ENCODE measurements around the gene LRP1B.

Gene LRP1B

DNA sequence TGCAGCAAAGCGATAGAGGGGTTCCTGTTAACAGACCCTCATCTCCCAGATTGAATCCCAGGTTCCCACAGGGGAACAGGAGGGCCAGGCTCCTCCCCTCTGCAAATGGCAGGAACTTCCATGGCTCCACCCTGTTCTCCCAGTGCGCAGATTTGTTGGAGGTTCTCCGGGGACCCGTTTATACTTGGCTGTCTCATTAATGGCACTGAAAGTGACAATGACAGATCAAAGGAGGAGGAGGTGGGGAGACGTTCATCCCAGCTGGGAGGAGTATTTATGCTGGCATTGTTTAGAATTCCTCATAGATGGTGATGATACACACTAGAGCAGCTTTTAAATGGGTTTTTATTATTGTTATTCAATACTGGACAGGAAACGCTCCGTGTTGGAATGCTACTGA, 186.9 kb downstream of the LRP1B start:
- DNase-seq = no peak

- DNase-seq = no peak
These were observed 188.6 kb downstream of the LRP1B start for GRCh38 chr2:141942006-141942789.

GRCh38 chr2:141941210-141941714, 189.6 kb downstream of the LRP1B start:
- no peak for DNase-seq

DNA sequence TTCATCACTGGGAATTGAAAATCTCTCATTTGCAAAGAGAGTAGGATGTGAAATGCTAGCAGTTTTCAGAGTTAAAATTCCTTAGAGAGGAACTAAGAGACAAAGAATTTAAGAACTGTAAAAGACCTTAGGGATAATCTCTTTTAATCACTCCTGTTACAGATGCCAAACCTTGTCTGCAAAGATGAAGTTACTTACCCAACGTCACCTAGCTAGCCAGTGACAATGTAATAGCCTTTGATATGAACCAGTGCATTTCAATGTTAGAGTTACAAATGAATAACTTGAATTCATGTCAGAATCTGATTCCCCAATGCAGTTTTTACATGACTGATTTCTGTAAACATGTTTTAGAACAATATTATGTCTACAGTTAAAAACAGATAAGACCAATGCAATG, 190.1 kb downstream of the LRP1B start:
- no peak for DNase-seq

- no peak for DNase-seq
These were observed 197.6 kb downstream of the LRP1B start for GRCh38 chr2:141933226-141933625.

- DNase-seq = no peak
These were observed 198.6 kb downstream of the LRP1B start for GRCh38 chr2:141932261-141932660.

- no peak for DNase-seq
These were observed 199.0 kb downstream of the LRP1B start for GRCh38 chr2:141931797-141932196.

DNA sequence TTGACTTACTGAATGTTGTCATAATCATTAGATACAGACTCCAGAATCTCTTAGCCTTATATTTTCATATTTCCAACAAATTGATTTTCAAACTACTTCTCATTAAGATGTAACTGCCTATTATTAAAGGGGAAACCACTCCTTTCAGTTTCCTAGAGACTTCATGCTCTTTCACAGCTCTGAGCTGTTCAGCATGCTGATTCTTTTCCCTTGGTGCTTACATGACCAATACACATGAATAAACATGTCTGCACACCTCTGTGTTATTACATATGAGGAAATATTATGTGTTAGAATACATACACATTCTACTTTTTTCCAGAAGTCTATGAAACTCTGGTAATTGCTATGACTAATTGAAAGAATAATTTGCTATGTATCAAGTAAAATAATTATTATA, 200.0 kb downstream of the LRP1B start:
- no peak for DNase-seq

DNA sequence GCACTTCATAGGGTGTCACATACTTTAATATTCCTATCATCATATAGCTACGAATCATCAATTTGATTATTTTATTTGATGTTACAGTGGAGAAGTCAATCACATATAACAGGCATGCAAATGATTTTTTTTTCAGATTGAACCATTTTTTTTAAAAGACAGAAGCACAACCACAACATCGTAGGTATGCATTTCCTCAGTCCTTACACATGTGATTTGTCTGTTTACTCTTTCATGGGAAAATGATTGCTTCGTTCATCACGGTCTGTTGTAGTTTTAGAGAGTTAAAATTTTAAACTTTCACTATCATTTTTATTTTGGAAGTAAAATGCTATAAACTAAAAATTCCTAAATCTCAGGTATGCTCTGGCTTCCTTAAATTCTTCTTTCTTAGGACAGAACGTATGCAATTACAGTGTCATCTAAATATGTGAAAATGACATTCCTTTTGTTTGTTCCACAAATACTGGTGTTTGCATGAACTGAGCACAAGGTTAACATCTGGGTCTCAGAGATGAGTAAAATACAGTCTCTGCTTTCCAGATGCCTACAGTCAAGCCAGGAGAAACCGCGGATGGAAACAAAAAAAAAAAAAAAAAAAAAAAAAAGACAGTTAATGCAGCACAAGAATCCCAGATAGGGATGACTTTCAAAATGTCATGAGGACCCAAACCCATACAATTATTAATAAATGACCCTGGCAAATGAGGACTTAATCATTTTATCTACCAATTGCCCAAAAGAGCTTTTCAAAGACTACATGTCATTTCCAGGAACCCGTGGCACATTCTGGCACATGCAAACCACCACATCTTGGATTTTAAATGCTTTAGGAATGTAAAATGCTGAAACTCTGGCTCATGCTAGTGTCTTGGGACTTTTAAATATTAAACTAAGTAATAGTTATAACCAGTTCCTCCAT, 201.2 kb downstream of the LRP1B start:
- DNase-seq = no peak

GRCh38 chr2:141928476-141928875, 202.3 kb downstream of the LRP1B start:
- no peak for DNase-seq

- DNase-seq = no peak
These were observed 203.3 kb downstream of the LRP1B start for GRCh38 chr2:141927536-141927935.

GRCh38 chr2:141925511-141925910, 205.3 kb downstream of the LRP1B start:
- DNase-seq = no peak

DNA sequence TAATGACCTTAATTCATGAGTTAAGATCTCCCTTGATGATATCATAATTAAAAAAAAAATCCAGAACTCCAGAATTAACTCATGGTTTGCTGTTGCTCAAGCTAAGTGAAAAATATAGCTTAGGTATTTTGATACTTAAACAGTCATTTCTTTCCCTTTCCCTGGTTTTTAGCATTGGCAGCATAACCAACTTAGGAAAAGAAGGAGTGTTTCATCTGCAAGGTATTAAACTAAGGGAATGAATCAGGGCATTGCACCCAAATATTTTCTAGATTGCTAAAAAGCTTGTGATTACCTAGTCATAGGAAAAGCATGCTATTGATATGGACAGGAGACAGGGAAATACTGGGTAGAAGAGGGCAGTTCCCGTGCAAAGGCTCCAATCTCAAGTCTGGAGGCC, 207.2 kb downstream of the LRP1B start:
- no peak for DNase-seq

- no peak for DNase-seq
These were observed 219.2 kb downstream of the LRP1B start for GRCh38 chr2:141911485-141912066.

DNA sequence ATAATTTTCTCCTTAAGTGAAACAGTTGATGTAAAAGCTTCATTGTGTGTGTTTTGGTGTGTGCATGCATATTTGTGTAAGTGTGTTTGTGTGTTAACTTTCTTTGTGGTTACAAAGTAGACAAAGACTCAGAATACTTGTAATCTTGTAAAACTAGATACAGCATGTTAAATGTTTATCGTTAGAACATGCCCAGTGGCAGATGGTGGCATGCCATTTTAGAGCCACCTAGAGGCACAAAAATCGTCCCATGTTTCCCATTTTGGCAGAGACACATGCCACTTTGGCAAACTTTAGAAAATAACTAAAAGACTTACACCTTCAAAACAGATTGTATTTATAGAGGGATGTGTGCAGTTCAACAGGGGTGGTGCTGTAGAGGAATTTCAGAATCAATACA, 224.1 kb downstream of the LRP1B start:
- no peak for DNase-seq

DNA sequence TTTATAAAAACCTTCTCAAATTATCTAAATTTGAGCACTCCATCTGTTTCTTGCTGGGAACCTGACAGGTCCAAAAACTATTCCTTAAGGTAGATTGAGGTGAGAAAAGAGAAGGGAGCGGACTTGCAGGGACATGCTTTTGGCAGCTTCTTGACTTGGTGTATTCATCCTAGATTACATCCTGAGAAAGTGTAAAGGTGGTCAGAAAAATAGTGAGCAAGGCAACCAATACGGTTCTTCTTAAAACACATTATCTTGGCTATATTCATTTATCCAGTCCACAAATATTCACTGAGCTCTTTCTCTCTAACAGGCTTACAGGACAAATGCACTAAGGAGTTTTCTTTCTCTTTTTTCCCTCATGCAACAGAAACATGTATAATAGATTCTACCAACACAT, 230.0 kb downstream of the LRP1B start:
- DNase-seq = no peak

DNA sequence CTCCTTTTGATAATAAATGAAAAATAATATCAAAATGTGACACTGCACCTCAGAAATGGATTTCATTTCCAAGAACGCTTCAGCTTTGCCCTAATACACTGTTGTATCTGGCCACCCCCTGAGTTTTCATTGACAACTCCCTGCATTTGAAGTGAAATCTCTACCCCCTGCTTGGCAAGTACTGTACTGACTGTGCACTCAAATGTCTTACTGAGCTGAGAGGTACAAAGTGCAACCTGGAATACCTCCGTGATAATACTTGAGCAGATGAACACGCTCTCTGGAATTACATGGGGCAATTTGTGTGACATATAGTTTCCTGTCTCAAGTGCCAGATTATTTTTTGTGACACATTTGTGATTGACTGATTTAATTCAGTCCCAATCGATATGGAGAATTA, 231.1 kb downstream of the LRP1B start:
- no peak for DNase-seq

DNA sequence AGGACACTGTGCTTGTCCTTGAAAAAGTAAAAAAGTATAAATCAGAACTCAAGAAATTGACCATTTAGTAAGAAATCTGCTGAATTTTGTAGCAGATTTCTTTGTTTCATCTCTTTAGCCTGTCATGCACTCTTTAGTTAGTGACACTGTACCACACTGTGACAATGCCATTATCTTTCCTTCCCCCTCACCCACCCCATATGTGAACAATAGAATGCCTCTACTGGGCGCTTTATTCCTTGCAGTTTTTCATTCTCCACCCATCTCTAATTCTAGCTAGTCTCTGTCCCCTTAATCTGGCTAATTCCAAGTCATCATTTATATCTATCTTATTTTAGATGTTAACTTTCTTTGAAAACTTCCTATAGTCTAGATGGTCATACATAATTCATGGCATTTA, 241.0 kb downstream of the LRP1B start:
- DNase-seq = no peak

- no peak for DNase-seq
These were observed 241.7 kb downstream of the LRP1B start for GRCh38 chr2:141888987-141889555.

DNA sequence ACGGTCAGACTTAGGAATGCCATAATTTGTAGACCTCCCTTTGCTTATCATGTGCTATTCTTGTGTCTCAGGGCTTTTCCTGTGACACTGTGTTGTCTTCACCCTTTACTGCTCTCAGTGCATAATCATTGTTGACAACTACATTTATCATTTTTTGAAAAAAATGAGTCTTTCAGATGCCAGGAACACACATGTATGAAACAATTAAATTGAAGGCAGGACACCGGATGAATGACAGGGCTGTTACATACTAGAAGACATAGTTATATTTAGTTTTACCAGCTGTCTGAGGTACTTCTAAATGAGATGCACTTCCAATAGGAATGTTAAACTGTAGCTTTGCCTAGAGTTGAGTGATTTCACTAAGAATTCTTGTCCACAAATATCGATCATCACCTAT, 243.5 kb downstream of the LRP1B start:
- no peak for DNase-seq

DNA sequence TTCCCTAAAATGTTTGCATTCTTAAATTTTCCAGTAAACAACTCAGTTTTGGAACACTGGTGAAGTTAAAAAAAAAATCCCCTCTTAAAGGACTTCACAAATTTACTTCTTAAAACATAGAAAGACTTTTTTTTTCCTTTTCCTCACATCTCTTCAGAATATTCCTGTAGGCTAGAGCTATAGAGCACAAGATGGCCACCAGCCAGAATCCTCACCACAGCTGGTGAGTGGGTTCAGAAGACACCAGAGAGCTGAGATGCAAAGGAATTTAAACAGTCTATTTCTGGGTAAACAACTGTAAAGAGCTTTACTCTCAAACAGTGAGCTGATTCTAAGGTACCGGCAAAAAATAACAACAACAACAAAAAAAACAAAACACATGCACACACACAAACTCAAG, 252.8 kb downstream of the LRP1B start:
- DNase-seq = no peak

DNA sequence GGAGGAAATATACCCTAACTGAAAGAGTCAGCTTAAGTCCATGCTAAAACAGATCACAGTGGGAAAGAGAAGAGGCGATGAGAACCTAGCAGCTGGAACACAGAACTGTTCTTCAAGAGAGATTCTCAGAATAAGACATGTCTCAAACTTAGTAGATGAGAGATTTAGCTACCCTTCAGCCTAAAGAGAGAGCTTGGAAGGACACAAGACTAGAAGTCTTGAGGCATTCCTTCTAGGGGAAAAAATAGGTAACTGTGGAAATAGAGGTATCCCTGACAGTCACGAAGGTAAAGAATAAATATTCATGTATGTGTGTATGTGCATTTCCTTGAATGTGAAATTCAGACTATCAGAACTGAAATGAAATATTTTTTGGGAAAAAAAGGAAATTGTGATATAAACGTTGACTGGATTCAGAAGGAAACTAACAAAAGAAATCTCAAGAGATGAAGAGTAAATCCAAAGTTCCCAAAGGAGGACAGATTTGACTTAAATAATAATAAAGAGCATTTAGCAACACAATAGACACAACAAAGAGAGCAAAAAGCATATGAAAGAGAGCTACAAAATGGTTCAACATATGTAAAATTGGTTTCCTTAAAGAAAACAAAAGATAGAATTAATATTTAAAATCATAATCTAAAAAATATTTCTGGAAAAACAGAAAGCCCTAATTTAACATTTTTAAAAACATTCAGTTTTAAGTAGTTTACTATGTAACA, 258.7 kb downstream of the LRP1B start:
- DNase-seq = no peak

DNA sequence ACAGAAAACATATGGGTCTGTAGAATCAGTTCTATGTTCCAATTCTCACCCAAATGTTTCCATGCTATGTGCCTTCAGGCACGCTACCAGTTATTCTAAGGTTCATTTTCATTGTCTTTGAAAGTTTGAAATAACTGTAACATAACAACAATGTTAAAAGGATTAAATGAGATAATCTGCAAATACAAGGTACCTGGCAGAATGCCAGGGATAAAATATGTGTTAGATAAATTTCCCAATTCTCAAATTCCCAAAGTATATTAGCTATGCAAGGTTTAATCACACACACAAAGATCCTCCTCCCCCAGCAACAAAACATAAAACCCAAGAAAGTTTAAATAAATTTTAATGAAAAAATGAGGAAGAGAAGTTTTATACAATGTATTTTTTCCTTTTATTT, 261.2 kb downstream of the LRP1B start:
- no peak for DNase-seq
